SU-DHL-6 (cell line): Measurements from ENCODE around the gene KCNIP2.

Experiments used
- H2AFZ ChIP-seq: fragments of 200-600 bp; sonication (generic); 2 replicates; pipeline ENCODE4 v1.6.1; 2014; ENCODE audit warnings: low read depth, mild to moderate bottlenecking, moderate library complexity, mixed read lengths, antibody characterized with exemption, low read length; ENCODE audit not compliant: severe bottlenecking
- H3F3A ChIP-seq: fragments of 200-600 bp; shearing (Covaris generic); 2 replicates; pipeline ENCODE4 v1.6.0; 2016; ENCODE audit warnings: antibody characterized with exemption, mild to moderate bottlenecking; ENCODE audit not compliant: insufficient read depth
- H3K27ac ChIP-seq: fragments of 200-600 bp; sonication (generic); 2 replicates; pipeline ENCODE4 v1.5.1; 2016; ENCODE audit warnings: low read depth, mild to moderate bottlenecking, low read length, moderate library complexity, mixed read lengths
- H3K27me3 ChIP-seq: fragments of 200-600 bp; sonication (generic), shearing (Covaris generic); 2 replicates; pipeline ENCODE4 v1.6.0; 2014; ENCODE audit warnings: mild to moderate bottlenecking, low read length
- H3K36me3 ChIP-seq: fragments of 200-600 bp; sonication (generic); 2 replicates; pipeline ENCODE4 v1.6.1; 2014; ENCODE audit warnings: mild to moderate bottlenecking, low read length, mixed read lengths
- H3K4me2 ChIP-seq: fragments of 300-600, 200-600 bp; shearing (Covaris generic), sonication (generic); 2 replicates; pipeline ENCODE4 v1.6.0; 2014; ENCODE audit warnings: low read length, low read depth, mild to moderate bottlenecking; ENCODE audit not compliant: poor library complexity, severe bottlenecking
- H3K4me3 ChIP-seq: fragments of 200-600 bp; sonication (generic); 2 replicates; pipeline ENCODE4 v1.5.1; 2014; ENCODE audit warnings: antibody characterized with exemption, low read length, mild to moderate bottlenecking, mixed read lengths; ENCODE audit not compliant: insufficient read depth, poor library complexity, severe bottlenecking
- H3K79me2 ChIP-seq: fragments of 200-600 bp; sonication (generic); 2 replicates; pipeline ENCODE4 v1.6.1; 2014; ENCODE audit warnings: mild to moderate bottlenecking, low read length, moderate library complexity; ENCODE audit not compliant: insufficient read depth
- H3K9ac ChIP-seq: fragments of 200-600 bp; sonication (generic); 2 replicates; pipeline ENCODE4 v1.7.0; 2014; ENCODE audit warnings: mild to moderate bottlenecking, low read length
- H3K9me2 ChIP-seq: fragments of 200-600 bp; sonication (generic); replicated peaks from 2 replicates; pipeline ENCODE4 v1.6.1; 2014; ENCODE audit warnings: low read length; ENCODE audit not compliant: insufficient read depth
- H3K9me3 ChIP-seq: fragments of 200-600 bp; sonication (generic); 2 replicates; pipeline ENCODE4 v1.6.1; 2014; ENCODE audit warnings: low read length, mixed read lengths; ENCODE audit not compliant: insufficient read depth
- H4K20me1 ChIP-seq: fragments of 200-600 bp; sonication (generic); 2 replicates; pipeline ENCODE4 v1.6.1; 2014; ENCODE audit warnings: low read depth, mild to moderate bottlenecking, antibody characterized with exemption, low read length, moderate library complexity, mixed read lengths
- CTCF ChIP-seq: fragments of 200-600 bp; sonication (generic); IDR thresholded peaks from one replicate; pipeline ENCODE4 v1.5.1; 2017; ENCODE audit warnings: antibody characterized with exemption, mild to moderate bottlenecking, low read length, moderate library complexity; ENCODE audit not compliant: insufficient read depth, poor library complexity, severe bottlenecking
- EZH2phosphoT487 ChIP-seq: fragments of 200-600 bp; sonication (generic), shearing (Covaris generic); conservative IDR thresholded peaks from 2 replicates; pipeline ENCODE4 v1.6.1; 2018; ENCODE audit warnings: mild to moderate bottlenecking, antibody characterized with exemption, low read length, moderate library complexity, mixed read lengths

Gene KCNIP2

GRCh38 chr10:101776161-101776817 is 67.3 kb downstream of the KCNIP2 start:
- Histone ChIP-seq H3K4me2 (no peak overlapping the region), H3K36me3 (no peaks in the 10 kb centered on the region), H4K20me1 (no peaks in the 10 kb centered on the region; the same call in 1 of the 2 replicates), H3K9ac (no peak overlapping the region), H3K27me3 (no peaks in the 10 kb centered on the region), H3K27ac (no peak overlapping the region), H3F3A (no peaks in the 10 kb centered on the region), H3K79me2 (no peaks in the 10 kb centered on the region), H3K4me3 (no peak overlapping the region), H2AFZ (no peak overlapping the region), H3K9me3 (no peaks in the 10 kb centered on the region), H3K9me2 (no peaks in the 10 kb centered on the region)
- TF ChIP-seq CTCF (no peak), EZH2phosphoT487 (no peak)
